Loucy (cell line): Measurements from ENCODE around the gene MTCP1.

Experiments
- H2AFZ ChIP-seq: fragments of 200-600 bp; sonication (generic); 2 replicates; pipeline ENCODE4 v1.6.0; 2016; ENCODE audit warnings: antibody characterized with exemption, mild to moderate bottlenecking, low read length, moderate library complexity
- H3F3A ChIP-seq: fragments of 200-600 bp; 2 replicates; pipeline ENCODE4 v1.6.0; 2016; ENCODE audit warnings: antibody characterized with exemption, low read depth, mild to moderate bottlenecking
- H3K27me3 ChIP-seq: fragments of 200-600 bp; sonication (generic); 2 replicates; pipeline ENCODE4 v1.6.1; 2014; ENCODE audit warnings: low read length, mild to moderate bottlenecking; ENCODE audit not compliant: insufficient read depth, poor library complexity, severe bottlenecking
- H3K36me3 ChIP-seq: fragments of 200-600 bp; sonication (generic); 2 replicates; pipeline ENCODE4 v1.6.1; 2016; ENCODE audit warnings: low read length; ENCODE audit not compliant: insufficient read depth
- H3K4me1 ChIP-seq: fragments of 200-600 bp; sonication (generic); 2 replicates; pipeline ENCODE4 v1.5.1; 2014; ENCODE audit warnings: low read length, mild to moderate bottlenecking; ENCODE audit not compliant: insufficient read depth, poor library complexity, severe bottlenecking
- H3K4me2 ChIP-seq: fragments of 200-600 bp; sonication (generic); 2 replicates; pipeline ENCODE4 v1.6.0; 2014; ENCODE audit warnings: antibody characterized with exemption, low read length, low read depth, mild to moderate bottlenecking; ENCODE audit not compliant: poor library complexity, severe bottlenecking
- H3K4me3 ChIP-seq: fragments of 200-600 bp; sonication (generic); 2 replicates; pipeline ENCODE4 v1.5.1; 2014; ENCODE audit warnings: low read length, mild to moderate bottlenecking, mixed read lengths; ENCODE audit not compliant: poor library complexity, severe bottlenecking
- H3K79me2 ChIP-seq: fragments of 200-600 bp; sonication (generic); 2 replicates; pipeline ENCODE4 v1.6.1; 2014; ENCODE audit warnings: low read length; ENCODE audit not compliant: insufficient read depth
- H3K9ac ChIP-seq: fragments of 200-600 bp; sonication (generic); 2 replicates; pipeline ENCODE4 v1.6.0; 2014; ENCODE audit warnings: mild to moderate bottlenecking, low read depth, low read length, moderate library complexity; ENCODE audit not compliant: poor library complexity, severe bottlenecking
- H3K9me2 ChIP-seq: fragments of 200-600 bp; sonication (generic); replicated peaks from 2 replicates; pipeline ENCODE4 v1.6.1; 2016; ENCODE audit warnings: low read depth, low read length, mixed read lengths
- H3K9me3 ChIP-seq: fragments of 200-600 bp; sonication (generic); 2 replicates; pipeline ENCODE4 v1.6.1; 2014; ENCODE audit warnings: mild to moderate bottlenecking, antibody characterized with exemption, low read length, low read depth; ENCODE audit not compliant: insufficient read depth
- H4K20me1 ChIP-seq: fragments of 200-600 bp; sonication (generic); 2 replicates; pipeline ENCODE4 v1.6.0; 2014; ENCODE audit warnings: antibody characterized with exemption, low read length, mild to moderate bottlenecking; ENCODE audit not compliant: insufficient read depth, poor library complexity, severe bottlenecking
- EZH2phosphoT487 ChIP-seq: fragments of 200-600 bp; IDR thresholded peaks from 2 replicates; pipeline ENCODE4 v1.6.1; 2018; ENCODE audit warnings: antibody characterized with exemption, mild to moderate bottlenecking, moderate library complexity, borderline replicate concordance
- TF ChIP-seq, protein P1 (sequence below): fragments of 200-600 bp; sonication (generic); conservative IDR thresholded peaks from 2 replicates; pipeline ENCODE4 v1.5.1; 2014; ENCODE audit warnings: mild to moderate bottlenecking, antibody characterized with exemption, low read length

MTCP1 gene

DNA sequence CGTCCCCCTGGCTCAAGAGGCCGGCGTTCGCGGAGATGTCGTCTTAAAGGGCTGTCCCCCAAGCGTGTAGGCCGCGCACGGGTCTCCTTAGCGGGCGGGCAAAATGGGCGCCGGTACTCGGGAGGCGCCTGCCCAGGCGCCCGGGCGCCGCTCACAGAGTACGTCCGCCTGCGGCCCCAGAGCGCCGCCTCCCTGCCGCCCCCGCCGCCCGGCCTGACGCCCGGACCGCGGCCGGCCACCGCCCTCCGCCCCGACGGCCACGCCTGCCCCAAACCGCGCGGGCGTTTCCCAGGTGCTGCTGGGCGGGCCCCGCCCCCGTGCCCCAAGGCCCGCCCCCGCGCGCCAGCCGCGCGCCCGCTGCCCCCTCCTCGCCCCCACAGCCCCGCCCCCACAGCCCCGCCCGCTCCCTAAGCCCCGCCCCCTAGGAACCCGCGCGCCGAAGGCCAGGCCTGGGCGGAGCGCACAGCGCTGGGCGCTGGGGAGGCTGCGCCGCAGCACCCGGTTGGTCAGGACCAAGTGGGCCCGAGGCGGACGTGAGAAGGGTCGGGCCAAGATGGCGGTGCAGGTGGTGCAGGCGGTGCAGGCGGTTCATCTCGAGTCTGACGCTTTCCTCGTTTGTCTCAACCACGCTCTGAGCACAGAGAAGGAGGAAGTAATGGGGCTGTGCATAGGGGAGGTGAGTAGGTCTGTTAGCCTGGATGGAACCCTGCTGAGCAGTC is at the start of gene MTCP1, which contains the start of the genes BRCC3 and CMC4:
Gene MTCP1, minus strand, starts transcription at position 162 of the 719 bp plus-strand sequence. CDS start 5,126 bp downstream, outside the sequence.
Gene BRCC3, plus strand, starts transcription at position 534 of the 719 bp plus-strand sequence. Its CDS starts 20 bp downstream, at position 554.
Gene CMC4, minus strand, starts transcription at position 162 of the 719 bp plus-strand sequence. CDS start 7,113 bp downstream, outside the sequence.
- Histone ChIP-seq H3K4me2 (peak within 1 kb of the TSS; percentile 96), H3K79me2 (peaks cover 69% of the 10 kb centered on the region), H3K4me1 (peaks cover 43% of the 10 kb centered on the region), H3K36me3 (no peaks in the 10 kb centered on the region; the same call in 1 of the 2 replicates), H3K4me3 (peak within 1 kb of the TSS; percentile 98), H3K9ac (peak within 1 kb of the TSS; percentile 95), H3K9me3 (no peaks in the 10 kb centered on the region), H3F3A (no peaks in the 10 kb centered on the region), H3K27me3 (no peaks in the 10 kb centered on the region), H4K20me1 (peaks cover 9% of the 10 kb centered on the region), H3K9me2 (no peaks in the 10 kb centered on the region), H2AFZ (peak within 1 kb of the TSS; percentile 96)
- TF ChIP-seq, protein P1, sequence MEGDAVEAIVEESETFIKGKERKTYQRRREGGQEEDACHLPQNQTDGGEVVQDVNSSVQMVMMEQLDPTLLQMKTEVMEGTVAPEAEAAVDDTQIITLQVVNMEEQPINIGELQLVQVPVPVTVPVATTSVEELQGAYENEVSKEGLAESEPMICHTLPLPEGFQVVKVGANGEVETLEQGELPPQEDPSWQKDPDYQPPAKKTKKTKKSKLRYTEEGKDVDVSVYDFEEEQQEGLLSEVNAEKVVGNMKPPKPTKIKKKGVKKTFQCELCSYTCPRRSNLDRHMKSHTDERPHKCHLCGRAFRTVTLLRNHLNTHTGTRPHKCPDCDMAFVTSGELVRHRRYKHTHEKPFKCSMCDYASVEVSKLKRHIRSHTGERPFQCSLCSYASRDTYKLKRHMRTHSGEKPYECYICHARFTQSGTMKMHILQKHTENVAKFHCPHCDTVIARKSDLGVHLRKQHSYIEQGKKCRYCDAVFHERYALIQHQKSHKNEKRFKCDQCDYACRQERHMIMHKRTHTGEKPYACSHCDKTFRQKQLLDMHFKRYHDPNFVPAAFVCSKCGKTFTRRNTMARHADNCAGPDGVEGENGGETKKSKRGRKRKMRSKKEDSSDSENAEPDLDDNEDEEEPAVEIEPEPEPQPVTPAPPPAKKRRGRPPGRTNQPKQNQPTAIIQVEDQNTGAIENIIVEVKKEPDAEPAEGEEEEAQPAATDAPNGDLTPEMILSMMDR: no peak
- TF ChIP-seq EZH2phosphoT487: no peak

- Histone ChIP-seq H3K4me1 (no peaks in the 10 kb centered on the region), H3K36me3 (peaks cover 10% of the 10 kb centered on the region; the same call in 1 of the 2 replicates), H3K4me3 (no peak overlapping the region), H3K27me3 (no peaks in the 10 kb centered on the region), H3K79me2 (no peaks in the 10 kb centered on the region), H3F3A (no peaks in the 10 kb centered on the region), H3K9ac (no peak overlapping the region), H3K4me2 (no peak overlapping the region), H3K9me3 (no peaks in the 10 kb centered on the region), H2AFZ (no peak overlapping the region), H3K9me2 (no peaks in the 10 kb centered on the region), H4K20me1 (no peaks in the 10 kb centered on the region)
- TF ChIP-seq, protein P1: no peak
- TF ChIP-seq EZH2phosphoT487: no peak
Measured at GRCh38 chrX:155115174-155115819, 44.4 kb upstream of the MTCP1 start.

DNA sequence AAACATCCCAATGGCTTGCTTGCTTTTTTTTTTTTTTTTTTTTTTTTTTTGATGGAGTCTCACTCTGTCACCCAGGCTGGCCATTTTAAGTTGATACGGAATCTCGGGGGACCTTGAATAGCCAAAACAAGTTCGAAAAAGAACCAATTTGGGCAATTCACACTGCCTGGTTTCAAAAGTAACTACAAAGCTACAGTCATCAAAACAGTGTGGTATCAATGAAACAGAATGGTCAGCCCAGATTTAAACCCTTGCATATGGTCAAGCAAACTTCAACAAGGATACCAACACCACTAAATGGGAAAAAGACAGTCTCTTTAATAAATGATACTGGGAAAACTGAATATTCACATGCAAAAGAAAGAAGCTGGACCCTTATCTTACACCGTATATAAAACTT is 42.2 kb upstream of the MTCP1 start:
- H3K4me2 ChIP-seq: no peak overlapping the region
- no peak overlapping the region for H3K4me3 ChIP-seq
- H3K36me3 ChIP-seq: peaks cover 7% of the 10 kb centered on the region; the same call in 1 of the 2 replicates
- H3K9ac ChIP-seq: no peak overlapping the region
- H3F3A ChIP-seq: no peaks in the 10 kb centered on the region
- no peak overlapping the region for H2AFZ ChIP-seq
- H3K9me3 ChIP-seq: no peaks in the 10 kb centered on the region
- TF ChIP-seq, protein P1: no peak
- no peak for TF ChIP-seq EZH2phosphoT487
- no peaks in the 10 kb centered on the region for H3K27me3 ChIP-seq
- H3K4me1 ChIP-seq: no peaks in the 10 kb centered on the region
- H4K20me1 ChIP-seq: no peaks in the 10 kb centered on the region
- no peaks in the 10 kb centered on the region for H3K79me2 ChIP-seq
- no peaks in the 10 kb centered on the region for H3K9me2 ChIP-seq
